RWPE2 (cell line): ENCODE measurements around the gene CCDC30.

Experiments
- ATAC-seq: fragments of 200-7000 bp; cut with Tn5 transposase; 3 replicates; pipeline ENCODE4 v1.9.1; 2021; ENCODE audit warnings: low read depth
- DNase-seq: peaks from one replicate; pipeline ENCODE4 v3.0.0-alpha.2; 2020; ENCODE audit warnings: low spot score
- H3K27ac ChIP-seq: fragments of 450-650 bp; 2 replicates; pipeline ENCODE4 v1.5.1; 2017; ENCODE audit warnings: mild to moderate bottlenecking; ENCODE audit not compliant: poor library complexity, severe bottlenecking
- H3K27me3 ChIP-seq: fragments of 250-450 bp; sonication (Bioruptor Pico); 2 replicates; pipeline ENCODE4 v1.5.1; 2021; ENCODE audit warnings: mild to moderate bottlenecking, moderate library complexity; ENCODE audit not compliant: insufficient read depth, poor library complexity, severe bottlenecking
- H3K36me3 ChIP-seq: fragments of 250-450 bp; sonication (Bioruptor Pico); 2 replicates; pipeline ENCODE4 v1.5.1; 2020; ENCODE audit warnings: low read depth, mild to moderate bottlenecking, moderate library complexity
- H3K4me1 ChIP-seq: fragments of 250-450 bp; sonication (Bioruptor Pico); 2 replicates; pipeline ENCODE4 v1.5.1; 2021; ENCODE audit warnings: mild to moderate bottlenecking, moderate library complexity; ENCODE audit not compliant: insufficient read depth, poor library complexity, severe bottlenecking
- H3K4me3 ChIP-seq: fragments of 250-450 bp; sonication (Bioruptor Pico); 2 replicates; pipeline ENCODE4 v1.5.1; 2021; ENCODE audit warnings: mild to moderate bottlenecking, moderate library complexity; ENCODE audit not compliant: severe bottlenecking
- H3K9me3 ChIP-seq: fragments of 250-450 bp; sonication (Bioruptor Pico); 2 replicates; pipeline ENCODE4 v1.5.1; 2021; ENCODE audit warnings: mild to moderate bottlenecking, moderate library complexity; ENCODE audit not compliant: severe bottlenecking
- TF ChIP-seq, protein P1 (sequence below): fragments of 450-650 bp; IDR thresholded peaks from one replicate; pipeline ENCODE4 v1.5.1; 2017; ENCODE audit warnings: mild to moderate bottlenecking, moderate library complexity; ENCODE audit not compliant: poor library complexity, severe bottlenecking

The CCDC30 gene

DNA sequence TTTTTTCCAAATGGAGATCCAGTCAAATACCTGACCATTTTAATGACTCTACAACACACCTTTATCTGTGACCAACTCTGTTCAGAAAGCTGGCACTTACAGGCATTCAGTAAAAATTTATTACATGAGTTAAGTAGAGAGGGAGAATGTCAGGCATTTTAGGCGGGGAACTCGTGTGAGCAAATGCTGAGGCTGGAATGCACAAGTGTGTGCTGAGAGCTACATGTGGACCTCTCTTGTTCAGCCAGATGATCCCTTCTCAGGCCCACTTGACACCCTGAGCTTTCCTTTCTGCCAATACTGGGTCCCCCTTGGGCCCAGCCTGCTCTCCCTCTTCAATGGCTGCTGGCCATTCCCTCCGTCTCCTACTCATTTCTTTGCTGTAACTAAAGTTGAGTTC is 206.8 kb downstream of the CCDC30 start:
- Histone ChIP-seq H3K36me3 (peaks cover 70% of the 10 kb centered on the region), H3K4me3 (no peak overlapping the region)
- TF ChIP-seq, protein P1, sequence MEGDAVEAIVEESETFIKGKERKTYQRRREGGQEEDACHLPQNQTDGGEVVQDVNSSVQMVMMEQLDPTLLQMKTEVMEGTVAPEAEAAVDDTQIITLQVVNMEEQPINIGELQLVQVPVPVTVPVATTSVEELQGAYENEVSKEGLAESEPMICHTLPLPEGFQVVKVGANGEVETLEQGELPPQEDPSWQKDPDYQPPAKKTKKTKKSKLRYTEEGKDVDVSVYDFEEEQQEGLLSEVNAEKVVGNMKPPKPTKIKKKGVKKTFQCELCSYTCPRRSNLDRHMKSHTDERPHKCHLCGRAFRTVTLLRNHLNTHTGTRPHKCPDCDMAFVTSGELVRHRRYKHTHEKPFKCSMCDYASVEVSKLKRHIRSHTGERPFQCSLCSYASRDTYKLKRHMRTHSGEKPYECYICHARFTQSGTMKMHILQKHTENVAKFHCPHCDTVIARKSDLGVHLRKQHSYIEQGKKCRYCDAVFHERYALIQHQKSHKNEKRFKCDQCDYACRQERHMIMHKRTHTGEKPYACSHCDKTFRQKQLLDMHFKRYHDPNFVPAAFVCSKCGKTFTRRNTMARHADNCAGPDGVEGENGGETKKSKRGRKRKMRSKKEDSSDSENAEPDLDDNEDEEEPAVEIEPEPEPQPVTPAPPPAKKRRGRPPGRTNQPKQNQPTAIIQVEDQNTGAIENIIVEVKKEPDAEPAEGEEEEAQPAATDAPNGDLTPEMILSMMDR = no peak

DNA sequence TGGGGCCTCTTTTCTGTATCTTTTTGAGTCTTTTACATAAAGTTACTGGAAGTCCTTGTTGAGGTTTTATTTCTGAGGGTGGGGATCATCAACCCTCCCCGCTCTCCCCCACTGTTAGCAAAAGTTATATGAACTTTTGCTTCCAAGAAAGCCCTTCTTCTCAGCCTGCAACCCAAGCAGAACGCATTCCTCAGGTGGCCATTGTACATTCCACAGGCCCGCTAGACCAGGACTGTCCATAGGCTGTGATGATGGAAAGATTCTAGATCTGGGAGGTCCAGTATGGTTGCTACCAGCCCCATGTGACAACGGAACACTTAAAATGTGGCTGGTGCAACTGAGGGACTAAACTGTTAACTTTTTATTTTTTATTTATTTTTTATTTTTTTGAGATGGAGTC is 207.3 kb downstream of the CCDC30 start:
- peaks cover 70% of the 10 kb centered on the region for H3K36me3 ChIP-seq
- ATAC-seq (no peak), DNase-seq (no peak)
- H3K27me3 ChIP-seq = no peaks in the 10 kb centered on the region
- no peaks in the 10 kb centered on the region for H3K4me1 ChIP-seq
- no peaks in the 10 kb centered on the region for H3K9me3 ChIP-seq
- no peak overlapping the region for H3K4me3 ChIP-seq
- no peak overlapping the region for H3K27ac ChIP-seq
- TF ChIP-seq, protein P1 = no peak

More for the DNA sequence above, 206.8 kb downstream of the CCDC30 start:
- no peaks in the 10 kb centered on the region for H3K9me3 ChIP-seq
- no peak for ATAC-seq
- no peak for DNase-seq
- no peaks in the 10 kb centered on the region for H3K4me1 ChIP-seq
- no peak overlapping the region for H3K27ac ChIP-seq
- H3K27me3 ChIP-seq = no peaks in the 10 kb centered on the region

DNA sequence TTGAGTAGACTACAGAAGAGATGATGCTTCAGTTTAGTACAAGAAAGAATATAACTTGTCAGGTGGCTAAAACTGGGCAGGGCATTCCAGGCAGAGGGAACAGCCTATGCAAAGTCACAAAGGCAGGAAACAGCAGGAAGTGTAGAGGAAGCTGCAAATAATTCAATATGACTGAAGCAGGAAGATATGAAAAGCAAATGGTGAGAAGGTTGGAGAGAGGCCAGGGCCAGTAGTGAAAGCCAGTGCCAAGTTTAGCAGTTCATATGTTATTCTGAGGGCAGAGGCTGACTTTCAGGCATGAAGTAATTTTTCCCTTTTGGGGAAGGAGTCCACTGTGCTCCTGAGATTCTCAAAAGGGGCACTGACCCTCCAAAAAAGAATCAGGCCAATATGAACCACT is 211.1 kb downstream of the CCDC30 start:
- Histone ChIP-seq H3K4me3 (no peak overlapping the region), H3K9me3 (no peaks in the 10 kb centered on the region), H3K36me3 (peaks cover 40% of the 10 kb centered on the region), H3K4me1 (no peaks in the 10 kb centered on the region), H3K27ac (no peak overlapping the region), H3K27me3 (no peaks in the 10 kb centered on the region)
- ATAC-seq (no peak), DNase-seq (no peak)
- TF ChIP-seq, protein P1 = no peak

DNA sequence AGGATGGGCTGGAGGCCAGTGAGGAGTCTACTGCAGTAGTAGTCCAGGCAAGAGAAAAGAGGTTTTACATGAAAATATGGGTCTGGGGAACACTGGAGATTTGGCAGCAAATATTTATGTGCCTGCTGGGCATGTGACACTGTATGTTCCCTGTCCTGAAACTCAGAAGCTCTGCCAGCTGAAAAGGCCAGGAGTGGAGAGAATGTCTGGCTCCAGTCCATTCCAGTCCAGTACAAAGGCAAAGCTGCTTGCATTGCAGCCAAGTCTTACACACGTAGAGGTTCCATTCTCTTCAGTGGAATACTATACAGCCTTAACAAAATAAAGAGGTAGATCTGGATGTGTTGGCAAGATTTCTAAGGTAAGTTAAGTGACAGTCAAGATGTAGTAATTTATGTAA is 211.6 kb downstream of the CCDC30 start:
- H3K4me1 ChIP-seq = no peaks in the 10 kb centered on the region
- TF ChIP-seq, protein P1 = no peak
- DNase-seq (no peak), ATAC-seq (no peak)
- no peaks in the 10 kb centered on the region for H3K9me3 ChIP-seq
- no peak overlapping the region for H3K4me3 ChIP-seq
- no peaks in the 10 kb centered on the region for H3K27me3 ChIP-seq
- H3K36me3 ChIP-seq = peaks cover 35% of the 10 kb centered on the region
- H3K27ac ChIP-seq = no peak overlapping the region

DNA sequence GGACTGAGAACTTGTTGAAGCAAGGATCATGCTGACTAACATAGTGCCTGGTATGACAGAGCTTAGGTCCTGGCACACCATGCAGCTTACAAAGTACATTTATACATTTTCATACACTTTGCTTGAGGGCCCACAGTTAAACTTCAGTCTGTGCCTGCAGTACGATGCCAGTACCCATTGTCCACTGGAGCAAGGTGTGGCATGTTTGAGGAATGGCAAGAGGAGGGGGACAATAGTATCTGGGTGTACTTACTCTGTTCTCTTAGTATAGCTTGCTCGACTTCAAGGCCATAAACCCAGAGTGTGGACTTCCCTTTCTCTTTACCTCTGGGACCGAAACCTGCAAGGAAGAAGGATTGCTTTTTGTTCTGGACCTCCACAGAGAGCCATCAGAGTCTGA is 212.4 kb downstream of the CCDC30 start:
- Histone ChIP-seq H3K36me3 (peaks cover 28% of the 10 kb centered on the region), H3K4me3 (no peak overlapping the region)

More for the DNA sequence above, 212.4 kb downstream of the CCDC30 start:
- ATAC-seq (no peak), DNase-seq (no peak)
- Histone ChIP-seq H3K9me3 (no peaks in the 10 kb centered on the region), H3K27me3 (no peaks in the 10 kb centered on the region), H3K27ac (no peak overlapping the region), H3K4me1 (no peaks in the 10 kb centered on the region)
- TF ChIP-seq, protein P1 = no peak
